Measurements from ENCODE around the gene CYP4F8. TPM values are rescaled to one million over a fixed set of nuclear protein-coding genes. Genes with fewer than 3 reads are reported as not detected.

CYP4F8 gene
- total and polyA plus RNA-seq, 2 of the 8 experiments (the other 6 are each of a cell fraction or from before 2014, with no cell fraction given): not detected

- 61% methylated on average over 3 of the region's 3 CpGs; no CpG with 5 or more reads in 1 of the 2 experiments for WGBS, 2 experiments (ENCODE audit: extremely low coverage in 1 of 2, insufficient coverage in 1 of 2, insufficient read length in 1 of 2, insufficient replicate concordance in 2 of 2, low coverage in 1 of 2, low lambda C conversion rate in 2 of 2, missing lambda C conversion rate in 1 of 2)
Observed at GRCh38 chr19:15644816-15645215, 29.8 kb downstream of the CYP4F8 start.

More at GRCh38 chr19:15644816-15645215, 29.8 kb downstream of the CYP4F8 start:
- Histone ChIP-seq H4K91ac (replicated peaks; ENCODE audit: insufficient read length, low read length) (no peak overlapping the region), H2AK5ac (ENCODE audit: low read depth, low read length) (no peak overlapping the region), H3K4me1 (replicated peaks in 1 of 4; ENCODE audit: control insufficient read depth in 3 of 4, insufficient read depth in 4 of 4, low read length in 3 of 4) (no peaks in the 10 kb centered on the region), H3K79me2 (ENCODE audit: control insufficient read depth in 1 of 2, insufficient read depth in 2 of 2, low read length in 2 of 2) (no peaks in the 10 kb centered on the region), H2BK12ac (ENCODE audit: low read depth, low read length) (no peak overlapping the region), H4K8ac (ENCODE audit: extremely low read depth, insufficient read depth, low read length) (no peak overlapping the region), H3K9ac (replicated peaks in 1 of 4; ENCODE audit: extremely low read depth in 1 of 4, low read depth in 3 of 4, low read length in 3 of 4) (no peak overlapping the region), H3K36me3 (ENCODE audit: control insufficient read depth in 2 of 4, insufficient read depth in 4 of 4, low read length in 3 of 4) (no peaks in the 10 kb centered on the region; a peak in 1 of 8 replicates), H4K20me1 (replicated peaks in 1 of 2; ENCODE audit: control insufficient read depth in 1 of 2, insufficient read depth in 2 of 2, low read length in 2 of 2) (no peaks in the 10 kb centered on the region), H3K4me3 (ENCODE audit: extremely low read depth in 1 of 4, insufficient read depth in 2 of 4, low read depth in 3 of 4, low read length in 4 of 4) (no peak overlapping the region), H3K79me1 (ENCODE audit: low read depth, low read length) (no peaks in the 10 kb centered on the region; the same call in 1 of the 2 replicates), H2BK120ac (replicated peaks; ENCODE audit: low read depth, low read length) (no peak overlapping the region), H3K56ac (replicated peaks; ENCODE audit: insufficient read length, low read depth, low read length) (no peak overlapping the region), H3K18ac (ENCODE audit: extremely low read depth, low read length) (no peak overlapping the region), H2BK15ac (ENCODE audit: low read length) (no peak overlapping the region), H3K27me3 (replicated peaks in 1 of 4; ENCODE audit: control insufficient read depth in 3 of 4, extremely low read depth in 1 of 4, insufficient read depth in 3 of 4, low read length in 3 of 4) (no peaks in the 10 kb centered on the region), H3K4ac (replicated peaks; ENCODE audit: insufficient read length, low read depth, low read length) (no peak overlapping the region), H3K14ac (ENCODE audit: insufficient read length) (no peak overlapping the region), H2AFZ (ENCODE audit: low read length) (no peak overlapping the region), H3K27ac (ENCODE audit: low read depth, low read length) (no peak overlapping the region), H3K9me3 (ENCODE audit: insufficient read depth in 2 of 2, low read depth in 1 of 2, low read length in 1 of 2) (peaks cover 73 to 91% of the 10 kb centered on the region in 2 experiments), H3K23me2 (ENCODE audit: low read depth, low read length) (peaks cover 4% of the 10 kb centered on the region; the same call in 1 of the 2 replicates), H3K23ac (ENCODE audit: insufficient read length) (no peak overlapping the region), H4K5ac (ENCODE audit: insufficient read length, low read depth, low read length) (no peak overlapping the region), H2BK5ac (ENCODE audit: low read depth, low read length) (no peak overlapping the region), H2BK20ac (ENCODE audit: low read length) (no peak overlapping the region), H3K4me2 (ENCODE audit: insufficient read depth in 1 of 2, low read depth in 2 of 2, low read length in 2 of 2) (no peak overlapping the region)
- POLR2A ChIA-PET (ENCODE audit: partially characterized antibody): no interaction called here
- TF ChIP-seq CREB1 (IDR thresholded peaks at IDR 0.05): no peak
- no peak for DNase-seq (ENCODE audit: low read depth in 1 of 2, low spot score in 2 of 2)
- CTCF ChIA-PET (ENCODE audit: partially characterized antibody): no interaction called here
- FAIRE-seq: no peak
